SH-SY5Y (cell line): Measurements from ENCODE around the gene RPS14.

ENCODE experiments used
- GATA2 ChIP-seq: IDR thresholded peaks from 2 replicates; pipeline ENCODE4 v1.6.1; 2011; ENCODE audit warnings: mild to moderate bottlenecking, low read depth, low read length
- GATA3 ChIP-seq: IDR thresholded peaks from 2 replicates; pipeline ENCODE4 v1.6.1; 2011; ENCODE audit warnings: low read depth, mild to moderate bottlenecking, low read length, moderate library complexity

DNA sequence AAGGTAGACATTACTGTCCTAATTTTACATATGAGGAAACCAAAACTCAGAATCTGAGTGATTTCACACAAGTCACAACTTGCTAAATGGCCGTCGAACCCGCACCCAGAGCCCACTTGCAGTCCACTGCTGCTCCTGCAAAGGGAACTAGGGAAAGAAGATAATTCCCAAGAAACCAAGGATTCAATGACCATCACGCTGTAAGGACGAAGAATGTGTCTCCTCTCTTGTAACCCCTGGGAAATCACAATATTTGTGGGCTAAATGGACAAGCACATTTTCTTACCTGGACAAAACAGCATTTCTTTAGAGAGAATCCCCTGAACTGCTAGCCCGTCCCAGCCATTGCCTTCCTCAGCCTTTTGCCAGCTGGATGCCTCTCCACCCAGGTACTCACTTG, 2.4 kb downstream of the RPS14 start:
- no peak for TF ChIP-seq GATA2
- TF ChIP-seq GATA3 = no peak
